CD4-positive, alpha-beta T cell (primary cell): ENCODE measurements around the gene NMT2. TPM values are rescaled to one million over a fixed set of nuclear protein-coding genes. Genes with fewer than 3 reads are reported as not detected.

Experiments used
- ATAC-seq: fragments of 200-7000 bp; cut with Tn5 transposase; one replicate; pipeline ENCODE4 v1.10.0; 2022; ENCODE audit warnings: mild to moderate bottlenecking; ENCODE audit not compliant: poor library complexity
- CTCF ChIA-PET: fragments of 350-600 bp; sonication (Branson Sonifier 250); formaldehyde crosslinking; loops from one replicate; lab custom pipeline; 2021; ENCODE audit warnings: antibody characterized with exemption, inconsistent platforms; lab: Charles Lee
- POLR2A ChIA-PET: fragments of 350-600 bp; sonication (Branson Sonifier 250); formaldehyde crosslinking; loops from one replicate; lab custom pipeline; 2021; ENCODE audit warnings: antibody characterized with exemption, inconsistent platforms; lab: Charles Lee
- DNase-seq, 14 experiments: peaks; one replicate each; pipeline ENCODE4 v3.0.0-alpha.2; 2013 to 2020; ENCODE audit warnings: mixed read lengths in 2 of 14
- H3K27ac ChIP-seq, 2 donors: one replicate each; pipeline versions ENCODE4 v1.5.1 to v1.7.0; 2013; ENCODE audit warnings: low read length in 2 of 2, low read depth in 1 of 2, mild to moderate bottlenecking in 1 of 2
- H3K27me3 ChIP-seq, 2 experiments: 1 replicate in 1 of 2; 2 replicates in 1 of 2; pipeline versions ENCODE4 v1.6.1 to v1.7.0; 2013; ENCODE audit warnings: low read length in 2 of 2, control low read depth in 1 of 2, mild to moderate bottlenecking in 1 of 2, moderate library complexity in 1 of 2; ENCODE audit not compliant: insufficient read depth in 2 of 2, control insufficient read depth in 1 of 2
- H3K36me3 ChIP-seq: one replicate; pipeline ENCODE4 v1.6.1; 2013; ENCODE audit warnings: low read length, control low read depth; ENCODE audit not compliant: insufficient read depth
- H3K4me1 ChIP-seq: one replicate; pipeline ENCODE4 v1.6.1; 2013; ENCODE audit warnings: low read length, control low read depth; ENCODE audit not compliant: insufficient read depth
- H3K4me3 ChIP-seq: one replicate; pipeline ENCODE4 v1.5.1; 2013; ENCODE audit warnings: mild to moderate bottlenecking, low read length, moderate library complexity
- H3K9me3 ChIP-seq, 2 experiments: 1 replicate in 1 of 2; 2 replicates in 1 of 2; pipeline versions ENCODE4 v1.6.1 to v1.7.0; 2013; ENCODE audit warnings: low read length in 2 of 2, mild to moderate bottlenecking in 2 of 2, control low read depth in 1 of 2, moderate library complexity in 1 of 2; ENCODE audit not compliant: control insufficient read depth in 1 of 2, insufficient read depth in 1 of 2
- H3K27ac Mint-ChIP-seq: one replicate; pipeline ENCODE4 v1.8.0; 2020; ENCODE audit warnings: mixed read lengths
- H3K27me3 Mint-ChIP-seq: one replicate; pipeline ENCODE4 v1.8.0; 2021; ENCODE audit warnings: mixed read lengths
- H3K36me3 Mint-ChIP-seq: one replicate; pipeline ENCODE4 v1.8.0; 2021; ENCODE audit warnings: low read depth, mixed read lengths
- H3K4me1 Mint-ChIP-seq: one replicate; pipeline ENCODE4 v1.8.0; 2021; ENCODE audit warnings: low read depth, mixed read lengths
- H3K4me3 Mint-ChIP-seq: one replicate; pipeline ENCODE4 v1.8.0; 2020; ENCODE audit warnings: mild to moderate bottlenecking, mixed read lengths
- H3K9me3 Mint-ChIP-seq: one replicate; pipeline ENCODE4 v1.8.0; 2020; ENCODE audit warnings: mixed read lengths
- intact Hi-C, 2 experiments: fragments of 100-400 bp; cut with DNase I in 1 of 2; cut with micrococcal nuclease in 1 of 2; formaldehyde crosslinking; loops; one replicate each; pipeline versions ENCODE4 v1.15.1 to v1.9.0; 2023 to 2025; cut with DNase I, micrococcal nuclease
- total RNA-seq, 174 experiments: library from RNA in 2 of 174; stranded (reverse) in 2 of 174; gene quantifications; one replicate each; pipeline ENCODE4 v1.2.3 and lab custom pipeline; 2021 to 2026
- TF ChIP-seq, protein P1 (sequence below): fragments of 200-600 bp; IDR thresholded peaks from one replicate; pipeline ENCODE4 v1.8.0; 2022; ENCODE audit warnings: antibody characterized with exemption, mild to moderate bottlenecking

Gene NMT2
- total RNA-seq, 2 experiments from 2014 or later = 23.4 to 28.1 TPM

GRCh38 chr10:15152556-15152955, 15.9 kb downstream of the NMT2 start:
- intact Hi-C loops = no loop called here
- DNase-seq = no peak
- Mint-ChIP-seq H3K27me3 (no peaks in the 10 kb centered on the region), H3K4me1 (peaks cover 30% of the 10 kb centered on the region), H3K36me3 (peaks cover 21% of the 10 kb centered on the region), H3K9me3 (peaks cover 2% of the 10 kb centered on the region), H3K4me3 (no peak overlapping the region), H3K27ac (no peak overlapping the region)
- H3K36me3 ChIP-seq = peaks cover 29% of the 10 kb centered on the region
- H3K4me3 ChIP-seq = no peak overlapping the region
- POLR2A ChIA-PET = interaction anchor here (0.9 to 1.1 kb wide), 2 partner anchors 13 to 15 kb away, joined by 3 read pairs; partner anchors contain the start of gene NMT2
- ATAC-seq = no peak
- CTCF ChIA-PET = no interaction called here
- no peak overlapping the region for H3K27ac ChIP-seq
- H3K4me1 ChIP-seq = peaks cover 22% of the 10 kb centered on the region
- TF ChIP-seq, protein P1, sequence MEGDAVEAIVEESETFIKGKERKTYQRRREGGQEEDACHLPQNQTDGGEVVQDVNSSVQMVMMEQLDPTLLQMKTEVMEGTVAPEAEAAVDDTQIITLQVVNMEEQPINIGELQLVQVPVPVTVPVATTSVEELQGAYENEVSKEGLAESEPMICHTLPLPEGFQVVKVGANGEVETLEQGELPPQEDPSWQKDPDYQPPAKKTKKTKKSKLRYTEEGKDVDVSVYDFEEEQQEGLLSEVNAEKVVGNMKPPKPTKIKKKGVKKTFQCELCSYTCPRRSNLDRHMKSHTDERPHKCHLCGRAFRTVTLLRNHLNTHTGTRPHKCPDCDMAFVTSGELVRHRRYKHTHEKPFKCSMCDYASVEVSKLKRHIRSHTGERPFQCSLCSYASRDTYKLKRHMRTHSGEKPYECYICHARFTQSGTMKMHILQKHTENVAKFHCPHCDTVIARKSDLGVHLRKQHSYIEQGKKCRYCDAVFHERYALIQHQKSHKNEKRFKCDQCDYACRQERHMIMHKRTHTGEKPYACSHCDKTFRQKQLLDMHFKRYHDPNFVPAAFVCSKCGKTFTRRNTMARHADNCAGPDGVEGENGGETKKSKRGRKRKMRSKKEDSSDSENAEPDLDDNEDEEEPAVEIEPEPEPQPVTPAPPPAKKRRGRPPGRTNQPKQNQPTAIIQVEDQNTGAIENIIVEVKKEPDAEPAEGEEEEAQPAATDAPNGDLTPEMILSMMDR = no peak
- no peaks in the 10 kb centered on the region for H3K27me3 ChIP-seq
- no peaks in the 10 kb centered on the region for H3K9me3 ChIP-seq

DNA sequence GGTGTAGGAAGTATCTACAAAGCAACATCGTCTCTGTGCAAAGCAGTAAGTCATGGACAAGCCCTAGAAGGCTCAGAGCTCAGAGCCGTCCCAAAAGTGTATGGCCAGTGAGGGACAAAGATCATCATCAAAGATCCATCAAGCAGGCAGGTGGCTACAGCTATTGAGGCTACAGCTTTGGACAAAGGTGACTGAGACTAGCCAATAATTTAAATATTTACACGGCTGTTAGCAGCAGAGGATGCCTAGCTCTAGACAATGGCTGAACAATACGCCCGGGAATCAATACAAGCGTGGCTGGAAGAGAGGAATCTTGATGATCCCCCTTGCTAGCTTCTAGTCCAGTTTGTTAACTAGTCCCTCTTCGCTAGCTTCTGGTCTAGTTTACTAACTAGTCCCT, 17.9 kb downstream of the NMT2 start:
- ATAC-seq (no peak), DNase-seq (no peak)
- Mint-ChIP-seq H3K4me1 (peaks cover 35% of the 10 kb centered on the region), H3K27ac (no peak overlapping the region), H3K4me3 (no peak overlapping the region), H3K9me3 (peaks cover 2% of the 10 kb centered on the region), H3K27me3 (no peaks in the 10 kb centered on the region), H3K36me3 (peaks cover 16% of the 10 kb centered on the region)
- ChIA-PET POLR2A (interaction anchor here (1.0 kb wide), 1 partner anchor 18 kb away, joined by 4 read pairs; the partner anchor contains the start of gene NMT2), CTCF (interaction anchor here (1.1 kb wide), 1 partner anchor 18 kb away, joined by 3 read pairs; no protein-coding TSS in a partner anchor)
- Histone ChIP-seq H3K9me3 (no peaks in the 10 kb centered on the region), H3K4me1 (peaks cover 34% of the 10 kb centered on the region), H3K27me3 (no peaks in the 10 kb centered on the region), H3K27ac (no peak overlapping the region), H3K4me3 (no peak overlapping the region), H3K36me3 (peaks cover 16% of the 10 kb centered on the region)
- TF ChIP-seq, protein P1 = no peak
- intact Hi-C loops = no loop called here

GRCh38 chr10:15149042-15149771, 19.3 kb downstream of the NMT2 start:
- Histone ChIP-seq H3K27me3 (no peaks in the 10 kb centered on the region), H3K4me1 (peaks cover 26% of the 10 kb centered on the region), H3K9me3 (no peaks in the 10 kb centered on the region), H3K4me3 (no peak overlapping the region), H3K27ac (no peak overlapping the region), H3K36me3 (peaks cover 8% of the 10 kb centered on the region)
- ChIA-PET POLR2A (no interaction called here), CTCF (interaction anchor here (1.1 kb wide), 1 partner anchor 16 kb away, joined by 3 read pairs; no protein-coding TSS in a partner anchor)
- ATAC-seq (no peak), DNase-seq (no peak)
- TF ChIP-seq, protein P1 = no peak
- peaks cover 16% of the 10 kb centered on the region for H3K36me3 Mint-ChIP-seq
- peaks cover 45% of the 10 kb centered on the region for H3K4me1 Mint-ChIP-seq
- no peak overlapping the region for H3K27ac Mint-ChIP-seq
- no peaks in the 10 kb centered on the region for H3K27me3 Mint-ChIP-seq
- intact Hi-C loops = no loop called here
- H3K9me3 Mint-ChIP-seq = peaks cover 2% of the 10 kb centered on the region
- no peak overlapping the region for H3K4me3 Mint-ChIP-seq
